ENCODE results near the gene CYP27A1. TPM values are rescaled to one million over a fixed set of nuclear protein-coding genes. Genes with fewer than 3 reads are reported as not detected.

CYP27A1 gene
- total and polyA plus RNA-seq, 4 donors: 112 to 354 (median 305) TPM

GRCh38 chr2:218809515-218809914 is 27.6 kb downstream of the CYP27A1 start:
- H3K4me3 ChIP-seq (ENCODE audit: low read depth in 1 of 3, low read length in 3 of 3): no peak overlapping the region
- no peak for DNase-seq (ENCODE audit: low spot score)
- H3K9me3 ChIP-seq (ENCODE audit: control insufficient read depth in 4 of 4, low read length in 3 of 4): no peaks in the 10 kb centered on the region
- H3K27ac ChIP-seq (ENCODE audit: low read depth in 1 of 2, low read length in 2 of 2): no peak overlapping the region
- 92% methylated on average over 12 of the region's 12 CpGs for WGBS
- no peak overlapping the region for H3K9ac ChIP-seq (ENCODE audit: low read depth in 1 of 2, low read length in 2 of 2)
- H3K27me3 ChIP-seq (ENCODE audit: control insufficient read depth in 4 of 4, insufficient read depth in 4 of 4, low read length in 3 of 4): no peaks in the 10 kb centered on the region
- H3K36me3 ChIP-seq (ENCODE audit: control insufficient read depth in 4 of 4, insufficient read depth in 3 of 4, low read depth in 1 of 4, low read length in 3 of 4): peaks cover 5 to 34% (median 26%) of the 10 kb centered on the region in 4 donors
- H3K4me1 ChIP-seq (ENCODE audit: control insufficient read depth in 4 of 4, insufficient read depth in 4 of 4, low read length in 3 of 4): peaks cover 0 to 6% (median 4%) of the 10 kb centered on the region in 4 donors
- TF ChIP-seq JUND (IDR thresholded peaks at IDR 0.05): no peak
- no peak for TF ChIP-seq MAX (IDR thresholded peaks at IDR 0.05)
- TF ChIP-seq HNF4G (IDR thresholded peaks at IDR 0.05): no peak
- TF ChIP-seq NR2F2 (IDR thresholded peaks at IDR 0.05): no peak
- TF ChIP-seq YY1 (IDR thresholded peaks at IDR 0.05): no peak
- no peak for TF ChIP-seq GABPA (IDR thresholded peaks at IDR 0.05 in 1 of 2, conservative IDR thresholded peaks at IDR 0.05 in 1 of 2)
- TF ChIP-seq EGR1 (IDR thresholded peaks at IDR 0.05; ENCODE audit: low read depth in 2 of 2): no peak
- no peak for TF ChIP-seq CTCF (IDR thresholded peaks at IDR 0.05; ENCODE audit: low read depth, low read length, missing input control)
- no peak for TF ChIP-seq REST (IDR thresholded peaks at IDR 0.05)
- TF ChIP-seq RAD21 (IDR thresholded peaks at IDR 0.05): no peak

- H3K9ac ChIP-seq (ENCODE audit: low read depth in 1 of 2, low read length in 2 of 2): no peak overlapping the region
Observed at GRCh38 chr2:218810256-218810655, 28.3 kb downstream of the CYP27A1 start.

More at GRCh38 chr2:218810256-218810655, 28.3 kb downstream of the CYP27A1 start:
- no peak overlapping the region for H3K27ac ChIP-seq (ENCODE audit: low read depth in 1 of 2, low read length in 2 of 2)
- TF ChIP-seq HNF4G (IDR thresholded peaks at IDR 0.05) (no peak), REST (IDR thresholded peaks at IDR 0.05) (no peak), JUND (IDR thresholded peaks at IDR 0.05) (no peak), RAD21 (IDR thresholded peaks at IDR 0.05) (no peak), GABPA (IDR thresholded peaks at IDR 0.05 in 1 of 2, conservative IDR thresholded peaks at IDR 0.05 in 1 of 2) (no peak), SP1 (IDR thresholded peaks at IDR 0.05) (no peak), HNF4A (conservative IDR thresholded peaks at IDR 0.05) (no peak), ATF3 (IDR thresholded peaks at IDR 0.05) (no peak), TAF1 (conservative IDR thresholded peaks at IDR 0.05) (no peak), ZBTB33 (IDR thresholded peaks at IDR 0.05) (no peak)
- DNase-seq (ENCODE audit: low spot score): no peak
- H3K4me3 ChIP-seq (ENCODE audit: low read depth in 1 of 3, low read length in 3 of 3): no peak overlapping the region
- 78% methylated on average over 2 of the region's 2 CpGs for WGBS
- no peaks in the 10 kb centered on the region for H3K9me3 ChIP-seq (ENCODE audit: control insufficient read depth in 4 of 4, low read length in 3 of 4)
- H3K4me1 ChIP-seq (ENCODE audit: control insufficient read depth in 4 of 4, insufficient read depth in 4 of 4, low read length in 3 of 4): peaks cover 0 to 6% (median 4%) of the 10 kb centered on the region in 4 donors
- H3K27me3 ChIP-seq (ENCODE audit: control insufficient read depth in 4 of 4, insufficient read depth in 4 of 4, low read length in 3 of 4): no peaks in the 10 kb centered on the region
- peaks cover 10 to 41% (median 32%) of the 10 kb centered on the region in 4 donors for H3K36me3 ChIP-seq (ENCODE audit: control insufficient read depth in 4 of 4, insufficient read depth in 3 of 4, low read depth in 1 of 4, low read length in 3 of 4)
